Activated CD4-positive, CD25-positive, alpha-beta regulatory T cell treated with anti-CD3 and anti-CD28 coated beads, Interleukin-2, amount 50 U/mL, for 24 hours (primary cell): Measurements from ENCODE around the gene EFTUD2.

Experiments
- ATAC-seq, 2 donors: fragments of 150-1000 bp; cut with Tn5 transposase; one replicate each; pipeline ENCODE4 v1.10.0; 2021; ENCODE audit warnings: mild to moderate bottlenecking in 1 of 2, moderate library complexity in 1 of 2

EFTUD2 gene

GRCh38 chr17:44910231-44911106 lies 11.2 kb upstream of the EFTUD2 start:
- ATAC-seq: no peak

DNA sequence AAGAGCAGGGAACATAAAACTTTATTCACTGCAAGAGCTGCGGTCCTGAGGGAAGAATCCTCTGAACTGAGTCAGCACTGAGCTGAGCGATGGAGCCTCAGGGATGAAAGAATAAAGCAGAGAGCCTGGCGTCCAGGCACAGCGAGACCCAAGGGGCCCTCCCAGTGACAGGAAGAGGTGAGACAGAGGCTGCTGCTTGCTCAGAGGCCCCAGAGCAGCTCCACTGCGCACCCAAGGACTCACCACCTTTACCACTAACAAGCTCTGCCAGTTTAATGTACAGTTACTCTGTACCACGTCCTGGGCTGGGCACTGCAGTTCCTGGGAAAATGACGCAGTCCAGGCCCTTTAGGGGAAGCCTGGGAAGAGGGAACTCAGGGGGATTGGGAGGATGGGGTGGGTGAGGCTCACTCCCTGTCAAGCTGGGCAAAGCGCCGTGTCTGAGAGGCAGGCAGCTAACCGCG lies 10.5 kb upstream of the EFTUD2 start:
- ATAC-seq: no peak

- no peak for ATAC-seq
These were observed 9.6 kb upstream of the EFTUD2 start for GRCh38 chr17:44908761-44909326.

- ATAC-seq: no peak
These were observed 8.7 kb upstream of the EFTUD2 start for GRCh38 chr17:44907729-44908470.

DNA sequence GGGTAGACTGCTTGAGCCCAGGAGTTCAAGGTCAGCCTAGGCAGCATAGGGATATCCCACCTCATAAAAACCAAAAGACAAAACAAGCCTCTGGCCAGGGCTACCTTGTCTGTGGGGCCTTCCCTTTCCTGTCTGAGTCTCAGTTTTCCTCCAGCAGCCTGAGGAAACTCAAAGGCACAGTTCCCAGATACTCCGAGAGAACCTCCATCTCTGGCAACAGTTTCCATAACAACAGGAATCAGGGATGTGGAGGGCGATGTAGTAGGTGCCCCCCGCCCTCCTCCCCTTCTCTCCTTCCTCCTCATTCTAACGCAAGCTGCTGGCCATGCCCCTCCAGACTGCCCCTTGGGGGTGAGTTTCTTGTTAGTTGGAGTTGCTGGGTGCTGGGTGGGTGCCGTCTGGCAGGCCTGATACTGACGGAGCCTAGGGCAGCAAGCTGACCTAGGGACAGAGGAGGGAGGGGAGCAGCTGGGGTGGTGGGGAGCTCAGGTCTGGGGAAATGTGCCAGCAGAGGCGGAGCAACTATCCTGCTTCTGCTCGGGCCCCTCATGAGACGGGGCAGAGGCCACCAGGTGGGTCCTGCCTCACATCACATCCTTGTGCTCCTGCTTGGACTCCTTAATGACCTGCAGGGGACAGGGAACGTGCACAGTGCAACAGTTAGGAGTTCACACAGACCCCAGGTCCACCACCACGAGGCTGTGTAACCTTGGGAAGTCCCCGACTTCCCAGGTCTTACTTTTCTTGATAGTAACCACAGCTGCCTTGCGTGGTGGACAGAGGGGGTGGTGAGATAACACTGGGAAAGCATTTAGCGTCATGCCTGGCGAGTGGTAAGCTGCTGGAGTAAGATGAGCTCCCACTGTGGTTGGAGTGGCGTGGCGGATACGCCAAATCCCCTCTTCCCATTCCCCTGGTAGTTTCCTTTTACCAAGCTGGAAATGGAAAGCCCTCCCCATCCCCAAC lies 7.8 kb upstream of the EFTUD2 start:
- no peak for ATAC-seq

- no peak for ATAC-seq
These were observed 6.9 kb upstream of the EFTUD2 start for GRCh38 chr17:44906010-44906646.

DNA sequence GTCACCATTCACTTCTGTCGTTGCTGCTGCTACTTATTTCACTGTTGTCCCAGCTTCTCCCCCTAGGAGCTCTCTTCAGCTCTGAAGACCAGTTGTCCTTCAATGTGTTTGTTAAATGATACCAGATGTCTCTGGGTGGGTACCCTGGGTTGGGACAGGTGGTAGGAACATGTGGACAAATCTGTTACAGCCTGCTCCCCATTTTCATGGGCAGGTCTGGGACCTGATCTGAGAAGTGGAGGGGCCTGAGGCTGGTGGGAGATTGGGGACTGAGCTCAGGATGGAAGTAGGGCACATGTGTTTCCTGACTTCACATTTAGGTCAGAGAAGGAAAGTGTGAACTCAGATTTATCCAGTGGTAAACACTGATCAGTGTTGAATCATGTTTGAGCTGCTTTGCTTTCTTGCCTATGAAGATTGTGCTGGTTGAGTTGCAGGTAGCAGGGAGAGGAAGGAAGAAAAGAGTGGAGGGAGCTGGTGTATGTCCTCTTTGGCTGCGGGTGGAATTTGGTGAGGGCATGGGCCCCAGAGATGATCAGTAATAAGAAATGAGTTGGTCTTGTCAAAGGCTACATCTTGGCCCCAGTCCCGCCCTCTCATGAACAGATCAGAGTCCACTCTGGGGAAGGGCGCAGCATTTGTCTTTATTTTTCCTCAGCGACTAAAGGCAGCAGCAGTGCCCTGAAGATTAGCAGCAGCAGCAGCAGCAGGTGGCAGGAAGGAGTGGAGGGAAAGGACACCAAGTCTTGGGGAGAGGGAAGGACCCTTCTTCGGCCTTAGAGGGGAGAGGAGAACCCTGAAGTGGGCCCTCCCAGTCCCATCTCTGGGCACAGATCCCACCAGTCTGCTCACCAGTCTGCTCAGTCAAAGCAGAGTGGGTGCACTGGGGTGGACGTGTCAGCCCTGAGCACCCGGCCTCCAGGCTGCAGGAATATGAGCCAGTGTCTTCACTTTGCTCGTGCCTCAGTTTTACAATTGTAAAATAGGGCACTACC lies 6.1 kb upstream of the EFTUD2 start:
- no peak for ATAC-seq

- no peak for ATAC-seq
These were observed 5.0 kb upstream of the EFTUD2 start for GRCh38 chr17:44904001-44904984.

- no peak for ATAC-seq
These were observed 3.9 kb upstream of the EFTUD2 start for GRCh38 chr17:44903012-44903685.

DNA sequence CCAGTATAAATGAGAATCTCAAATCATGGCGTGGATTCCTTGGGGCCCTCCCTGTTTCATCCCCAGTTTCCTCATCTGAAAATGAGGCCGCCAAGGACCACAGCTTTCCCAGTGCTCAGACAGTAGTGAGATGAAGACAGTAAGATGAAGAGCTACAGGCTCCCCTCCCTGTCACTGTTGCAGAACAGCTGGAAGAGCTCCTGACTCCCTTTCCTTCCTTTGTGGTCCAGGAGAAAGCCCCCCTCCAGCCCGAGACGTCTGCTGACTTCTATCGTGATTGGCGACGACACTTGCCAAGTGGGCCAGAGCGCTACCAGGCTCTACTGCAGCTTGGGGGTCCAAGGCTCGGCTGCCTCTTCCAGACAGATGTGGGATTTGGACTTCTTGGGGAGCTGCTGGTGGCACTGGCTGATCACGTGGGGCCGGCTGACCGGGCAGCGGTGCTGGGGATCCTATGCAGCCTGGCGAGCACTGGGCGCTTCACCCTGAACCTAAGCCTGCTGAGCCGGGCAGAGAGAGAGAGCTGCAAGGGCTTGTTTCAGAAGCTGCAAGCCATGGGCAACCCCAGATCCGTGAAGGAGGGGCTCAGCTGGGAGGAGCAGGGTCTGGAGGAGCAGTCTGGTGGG lies 3.0 kb upstream of the EFTUD2 start:
- ATAC-seq: no peak

- no peak for ATAC-seq
These were observed 2.2 kb upstream of the EFTUD2 start for GRCh38 chr17:44901411-44901921.

- ATAC-seq: no peak
These were observed 1.6 kb upstream of the EFTUD2 start for GRCh38 chr17:44900894-44901293.

- no peak for ATAC-seq
These were observed 524 bp downstream of the EFTUD2 start for GRCh38 chr17:44898768-44899073.

DNA sequence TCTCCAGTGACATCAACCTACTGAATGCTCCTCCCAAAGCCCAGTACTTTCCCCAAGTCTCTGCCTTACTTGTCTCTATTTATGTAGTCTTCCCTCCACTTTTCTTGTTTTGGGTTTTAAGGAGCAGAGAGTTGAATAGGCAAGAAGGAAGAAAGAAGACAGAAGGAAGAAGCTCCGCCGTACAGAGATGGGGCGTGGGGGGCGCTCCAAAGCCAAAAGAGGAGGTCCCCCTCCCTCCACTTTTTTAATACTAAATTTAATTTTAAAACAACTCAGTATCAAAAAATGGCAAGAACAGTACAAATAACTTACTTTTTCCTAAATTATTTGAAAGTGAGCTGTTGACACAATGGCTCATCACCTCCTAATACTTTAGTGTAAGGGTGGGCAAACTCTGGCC lies 4.6 kb downstream of the EFTUD2 start:
- ATAC-seq: no peak

DNA sequence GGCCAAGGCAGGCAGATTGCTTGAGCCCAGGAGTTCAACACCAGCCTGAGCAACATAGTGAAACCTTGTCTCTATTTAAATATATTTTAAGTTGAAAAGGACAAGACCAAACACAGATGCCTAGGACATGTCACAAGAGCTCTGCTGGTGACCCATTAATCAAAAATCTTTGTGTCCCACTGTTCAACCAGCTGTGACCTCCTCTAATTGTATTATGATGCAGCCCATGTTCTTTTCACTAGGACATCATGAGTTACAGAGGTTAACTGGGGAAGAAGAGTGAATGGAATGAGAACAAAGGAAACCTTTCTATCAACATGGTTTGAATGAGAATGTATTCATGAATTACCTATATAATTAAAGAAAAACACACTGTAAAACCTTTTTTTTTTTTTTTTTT lies 7.0 kb downstream of the EFTUD2 start:
- ATAC-seq: no peak

DNA sequence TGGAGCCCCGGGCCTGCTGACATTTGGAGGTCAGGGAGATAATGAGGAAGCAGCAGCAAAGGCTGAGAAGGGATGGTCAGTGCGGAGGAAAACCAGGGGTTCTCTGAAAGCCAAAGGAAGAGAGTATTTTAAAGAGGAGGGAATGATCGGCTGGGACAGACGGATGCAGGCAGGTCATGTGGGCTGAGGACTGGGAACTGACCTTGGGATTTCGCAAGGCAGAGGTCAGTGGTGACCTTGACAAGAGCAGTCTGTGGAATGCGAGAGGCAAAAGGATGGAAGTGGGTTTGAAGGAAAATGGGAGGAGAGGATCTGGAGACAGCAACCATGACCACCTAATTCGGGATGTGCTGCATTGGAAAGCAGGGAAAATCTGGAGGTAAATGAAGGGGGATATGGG lies 10.2 kb downstream of the EFTUD2 start:
- ATAC-seq: no peak

DNA sequence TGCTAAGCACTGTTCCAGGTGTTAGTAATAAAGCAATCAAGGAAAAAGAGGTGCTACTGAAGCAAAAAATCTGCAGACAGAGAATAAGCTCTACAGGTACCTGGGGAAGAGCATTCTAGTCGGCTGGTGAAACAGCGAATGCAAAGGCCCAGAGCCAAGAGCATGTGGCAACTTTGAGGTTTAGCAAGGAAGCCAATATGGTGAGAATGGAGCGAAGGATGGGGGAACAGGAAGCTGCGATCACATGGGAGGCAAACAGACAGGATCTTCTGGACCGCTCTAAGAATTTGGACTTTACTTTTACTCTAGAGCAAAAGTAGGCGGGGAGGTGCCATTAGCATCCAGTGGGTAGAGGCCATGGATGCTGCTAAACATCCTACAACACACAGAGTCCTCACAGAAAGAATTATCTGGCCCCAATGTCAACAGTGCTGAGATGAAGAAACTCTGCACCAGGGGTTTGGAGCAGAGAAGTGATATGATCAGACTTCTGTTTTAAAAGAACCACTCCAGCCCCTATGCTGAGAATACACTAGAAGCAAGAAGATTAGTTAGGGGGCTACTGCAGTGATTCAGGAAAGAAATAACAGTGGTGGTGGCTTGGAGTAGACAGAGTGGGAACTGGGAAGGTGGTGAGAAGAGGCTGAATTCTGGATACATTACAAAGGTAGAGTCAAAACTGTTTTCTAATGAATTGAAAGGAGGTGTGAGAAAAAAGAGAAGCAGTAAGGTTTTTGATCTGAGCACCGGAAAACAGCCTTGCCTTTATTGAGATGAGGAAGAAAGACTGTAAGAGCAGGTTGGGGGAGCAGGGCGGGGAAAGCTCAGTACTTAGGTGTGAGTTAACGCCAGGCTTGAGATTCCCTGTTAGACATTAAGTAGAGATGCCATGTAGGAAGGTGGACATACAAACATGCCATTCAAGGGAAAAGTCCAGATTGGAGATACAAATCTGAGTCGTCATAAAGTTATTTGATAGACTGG lies 11.0 kb downstream of the EFTUD2 start:
- ATAC-seq: no peak
